ENCODE measurements around the gene MFAP5.

Gene MFAP5, protein sequence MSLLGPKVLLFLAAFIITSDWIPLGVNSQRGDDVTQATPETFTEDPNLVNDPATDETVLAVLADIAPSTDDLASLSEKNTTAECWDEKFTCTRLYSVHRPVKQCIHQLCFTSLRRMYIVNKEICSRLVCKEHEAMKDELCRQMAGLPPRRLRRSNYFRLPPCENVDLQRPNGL

GRCh38 chr12:8662593-8662992 is at the start of gene MFAP5:
Gene MFAP5, minus strand, starts transcription at chr12:8662826. Its CDS starts 722 bp downstream, at chr12:8662104.
- TF ChIP-seq, protein P1, sequence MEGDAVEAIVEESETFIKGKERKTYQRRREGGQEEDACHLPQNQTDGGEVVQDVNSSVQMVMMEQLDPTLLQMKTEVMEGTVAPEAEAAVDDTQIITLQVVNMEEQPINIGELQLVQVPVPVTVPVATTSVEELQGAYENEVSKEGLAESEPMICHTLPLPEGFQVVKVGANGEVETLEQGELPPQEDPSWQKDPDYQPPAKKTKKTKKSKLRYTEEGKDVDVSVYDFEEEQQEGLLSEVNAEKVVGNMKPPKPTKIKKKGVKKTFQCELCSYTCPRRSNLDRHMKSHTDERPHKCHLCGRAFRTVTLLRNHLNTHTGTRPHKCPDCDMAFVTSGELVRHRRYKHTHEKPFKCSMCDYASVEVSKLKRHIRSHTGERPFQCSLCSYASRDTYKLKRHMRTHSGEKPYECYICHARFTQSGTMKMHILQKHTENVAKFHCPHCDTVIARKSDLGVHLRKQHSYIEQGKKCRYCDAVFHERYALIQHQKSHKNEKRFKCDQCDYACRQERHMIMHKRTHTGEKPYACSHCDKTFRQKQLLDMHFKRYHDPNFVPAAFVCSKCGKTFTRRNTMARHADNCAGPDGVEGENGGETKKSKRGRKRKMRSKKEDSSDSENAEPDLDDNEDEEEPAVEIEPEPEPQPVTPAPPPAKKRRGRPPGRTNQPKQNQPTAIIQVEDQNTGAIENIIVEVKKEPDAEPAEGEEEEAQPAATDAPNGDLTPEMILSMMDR (IDR thresholded peaks at IDR 0.05; ENCODE audit: insufficient read depth, missing control alignments), result no peak
- DNase-seq (ENCODE audit: insufficient read length, low spot score) (no peak), FAIRE-seq (no peak)

- FAIRE-seq (no peak), DNase-seq (ENCODE audit: insufficient read length, low spot score) (no peak)
- TF ChIP-seq, protein P1 (IDR thresholded peaks at IDR 0.05; ENCODE audit: insufficient read depth, missing control alignments), result no peak
Observed at GRCh38 chr12:8709124-8709830, 46.7 kb upstream of the MFAP5 start.

- TF ChIP-seq, protein P1 (IDR thresholded peaks at IDR 0.05; ENCODE audit: insufficient read depth, missing control alignments), result no peak
- DNase-seq (ENCODE audit: insufficient read length, low spot score) (no peak), FAIRE-seq (no peak)
Observed at GRCh38 chr12:8702159-8702558, 39.5 kb upstream of the MFAP5 start.

DNA sequence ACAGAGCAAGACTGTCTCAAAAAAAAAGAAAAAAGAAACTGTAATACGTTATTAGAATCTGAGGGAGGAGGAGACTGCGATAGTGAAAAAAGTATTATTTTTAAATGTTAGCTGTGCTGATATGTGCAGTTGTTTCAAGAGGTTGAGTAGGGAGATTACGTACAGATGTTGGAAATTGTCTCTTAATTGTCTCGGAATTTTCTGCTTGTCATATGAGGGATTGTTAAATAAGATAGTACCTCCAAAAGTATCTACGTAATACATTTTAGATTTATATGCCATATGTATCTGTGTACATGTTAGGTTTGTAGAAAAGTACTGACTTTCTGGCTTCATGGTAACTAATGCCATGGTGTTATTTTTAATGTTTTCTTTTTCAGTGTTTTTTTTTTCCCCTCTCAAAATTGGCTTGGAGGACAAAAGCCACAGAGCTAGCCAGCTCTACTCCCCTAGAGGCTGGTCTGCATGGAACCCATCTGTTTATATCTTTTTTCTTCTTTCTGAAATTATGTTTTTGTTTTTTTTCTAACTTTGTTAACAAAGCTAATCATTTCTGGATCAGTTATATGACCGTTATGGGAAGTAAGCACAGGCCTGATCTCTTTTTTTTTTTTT is 38.5 kb upstream of the MFAP5 start:
- DNase-seq (ENCODE audit: insufficient read length, low spot score) (no peak), FAIRE-seq (no peak)
- TF ChIP-seq, protein P1 (IDR thresholded peaks at IDR 0.05; ENCODE audit: insufficient read depth, missing control alignments), result no peak

DNA sequence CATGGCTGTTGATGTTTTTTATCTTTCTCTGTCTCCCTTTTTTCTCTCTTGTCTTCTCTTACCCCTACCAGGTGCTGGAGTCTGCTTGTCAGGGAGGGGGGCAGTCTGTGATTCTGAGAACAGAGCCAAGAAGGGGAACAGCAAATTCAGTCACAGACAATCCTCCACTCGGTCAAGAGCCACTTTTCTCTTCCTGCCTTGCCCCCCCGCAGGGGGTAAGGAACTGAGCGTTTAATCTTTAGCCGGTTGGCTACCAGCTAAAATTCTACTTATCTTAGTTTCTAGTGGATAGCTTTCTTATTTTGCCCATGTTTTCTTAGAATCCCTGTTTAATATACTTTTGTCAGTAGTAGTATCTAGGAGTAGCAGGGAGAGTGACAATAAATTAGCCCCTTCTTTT is 37.1 kb upstream of the MFAP5 start:
- TF ChIP-seq, protein P1 (IDR thresholded peaks at IDR 0.05; ENCODE audit: insufficient read depth, missing control alignments), result no peak
- FAIRE-seq (no peak), DNase-seq (ENCODE audit: insufficient read length, low spot score) (no peak)

DNA sequence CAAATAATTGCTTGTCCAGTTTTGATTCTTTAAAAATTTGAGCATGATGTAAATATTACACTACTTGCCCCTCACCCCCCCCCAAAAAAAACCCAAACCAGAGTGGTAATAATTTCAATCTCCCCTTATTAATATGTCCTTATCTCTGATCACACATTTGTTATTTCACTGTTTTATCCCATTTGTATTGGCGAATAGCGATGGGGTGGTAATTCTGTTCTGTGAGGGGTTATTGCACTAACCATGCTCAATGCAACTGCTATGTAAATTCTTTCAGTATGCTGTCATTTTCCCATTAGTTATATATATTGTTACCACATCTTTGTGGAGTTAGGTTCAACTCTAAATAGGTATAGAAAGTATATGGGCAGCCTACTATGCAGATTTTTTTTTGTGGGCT is 36.3 kb upstream of the MFAP5 start:
- FAIRE-seq, result no peak
- TF ChIP-seq, protein P1 (IDR thresholded peaks at IDR 0.05; ENCODE audit: insufficient read depth, missing control alignments), result no peak
- no peak for DNase-seq (ENCODE audit: insufficient read length, low spot score)
